Stimulated activated CD8-positive, alpha-beta memory T cell treated with anti-CD3 and anti-CD28 coated beads, Interleukin-7, amount 100 ng/mL, for 1 hour (primary cell): Measurements from ENCODE around the gene SLCO3A1.

Source experiments
- DNase-seq, 2 donors: peaks; one replicate each; pipeline ENCODE4 v3.0.0-alpha.2; 2020; ENCODE audit warnings: low read depth in 2 of 2

Gene SLCO3A1

DNA sequence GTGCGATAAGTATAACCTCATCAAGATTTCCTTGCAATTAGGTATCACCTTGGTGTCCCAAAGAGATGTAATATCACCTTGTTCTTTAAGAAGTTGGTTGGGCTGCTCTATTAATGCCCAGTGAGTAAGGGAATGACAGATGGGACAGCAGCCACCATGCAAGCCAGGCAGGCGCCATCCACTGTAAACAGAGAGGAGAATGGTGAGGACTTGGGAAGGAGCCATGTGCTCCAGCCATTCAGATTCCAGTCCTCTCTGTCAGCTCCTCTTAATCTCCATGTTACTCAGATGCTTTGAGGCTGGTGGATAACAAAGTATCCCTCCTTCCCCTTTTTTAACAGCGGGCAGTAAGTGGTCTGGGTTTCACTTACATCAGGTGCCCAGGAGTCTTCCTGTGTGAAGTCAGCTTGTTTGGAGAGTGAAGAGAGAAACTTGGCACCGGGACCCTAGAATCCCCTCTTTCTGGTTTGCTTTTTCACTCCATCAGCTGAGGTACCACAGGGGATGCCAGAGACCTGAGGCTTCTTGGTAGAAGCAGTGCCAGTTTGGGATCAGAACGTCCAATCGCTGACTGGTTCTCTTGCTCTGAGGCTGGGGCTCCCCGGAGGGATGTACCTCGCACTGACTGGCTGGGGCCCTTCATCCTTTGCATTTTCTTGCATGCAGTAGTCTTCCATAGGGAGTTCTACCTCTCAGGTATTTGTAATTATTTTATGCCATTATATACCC lies 29.5 kb downstream of the SLCO3A1 start:
- no peak for DNase-seq

- DNase-seq = no peak
These were observed 31.1 kb downstream of the SLCO3A1 start for GRCh38 chr15:91884606-91885005.

- DNase-seq = no peak
These were observed 31.5 kb downstream of the SLCO3A1 start for GRCh38 chr15:91885054-91885453.

DNA sequence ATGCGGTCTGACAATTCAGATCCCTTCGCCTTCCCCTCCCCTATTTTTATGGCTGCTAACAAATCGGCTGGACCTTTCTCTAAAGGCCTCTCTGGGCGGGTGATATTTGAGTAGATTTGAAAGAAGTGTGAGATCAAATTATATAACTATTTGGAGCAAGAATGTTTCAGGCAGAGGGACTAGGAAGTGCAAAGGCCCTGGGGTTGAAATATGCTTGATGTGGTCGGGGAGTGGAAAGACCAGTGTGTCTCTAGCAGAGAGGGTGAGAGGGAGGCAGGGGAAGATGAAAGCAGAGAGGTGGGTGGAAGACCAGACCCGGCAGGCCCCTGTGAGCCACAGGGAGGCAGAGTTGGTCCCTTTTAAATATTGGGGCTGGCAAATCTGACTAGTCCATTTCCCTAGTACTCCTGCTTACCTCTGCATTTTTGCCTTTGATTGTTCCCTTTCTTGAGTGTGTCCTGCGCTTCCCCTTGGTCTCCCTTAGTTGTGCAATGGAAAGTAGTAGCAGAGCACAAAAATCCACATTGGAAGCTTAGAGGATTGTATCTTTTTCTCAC lies 32.3 kb downstream of the SLCO3A1 start:
- DNase-seq = no peak

DNA sequence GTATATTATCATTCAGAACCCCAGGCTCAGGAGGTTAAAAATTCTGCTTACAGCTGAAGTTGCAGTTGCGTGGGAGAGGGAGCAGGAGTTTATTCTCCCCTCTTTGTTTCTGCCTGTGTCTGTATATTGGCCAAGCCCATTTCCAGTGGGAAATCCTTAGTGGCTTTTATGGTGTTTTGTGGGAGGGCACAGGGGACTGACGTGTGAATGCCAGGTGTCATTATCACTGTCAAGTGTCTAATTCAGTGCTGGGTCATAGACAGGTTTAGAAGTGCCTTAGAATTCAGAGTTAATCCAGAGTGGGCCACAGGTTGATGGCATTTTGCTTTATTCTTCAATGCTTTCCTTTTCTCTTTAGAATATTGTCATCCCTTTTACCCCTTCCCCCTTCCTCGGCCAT lies 33.4 kb downstream of the SLCO3A1 start:
- no peak for DNase-seq

GRCh38 chr15:91887321-91887720 lies 33.8 kb downstream of the SLCO3A1 start:
- DNase-seq = no peak

GRCh38 chr15:91887921-91888373 lies 34.4 kb downstream of the SLCO3A1 start:
- no peak for DNase-seq

DNA sequence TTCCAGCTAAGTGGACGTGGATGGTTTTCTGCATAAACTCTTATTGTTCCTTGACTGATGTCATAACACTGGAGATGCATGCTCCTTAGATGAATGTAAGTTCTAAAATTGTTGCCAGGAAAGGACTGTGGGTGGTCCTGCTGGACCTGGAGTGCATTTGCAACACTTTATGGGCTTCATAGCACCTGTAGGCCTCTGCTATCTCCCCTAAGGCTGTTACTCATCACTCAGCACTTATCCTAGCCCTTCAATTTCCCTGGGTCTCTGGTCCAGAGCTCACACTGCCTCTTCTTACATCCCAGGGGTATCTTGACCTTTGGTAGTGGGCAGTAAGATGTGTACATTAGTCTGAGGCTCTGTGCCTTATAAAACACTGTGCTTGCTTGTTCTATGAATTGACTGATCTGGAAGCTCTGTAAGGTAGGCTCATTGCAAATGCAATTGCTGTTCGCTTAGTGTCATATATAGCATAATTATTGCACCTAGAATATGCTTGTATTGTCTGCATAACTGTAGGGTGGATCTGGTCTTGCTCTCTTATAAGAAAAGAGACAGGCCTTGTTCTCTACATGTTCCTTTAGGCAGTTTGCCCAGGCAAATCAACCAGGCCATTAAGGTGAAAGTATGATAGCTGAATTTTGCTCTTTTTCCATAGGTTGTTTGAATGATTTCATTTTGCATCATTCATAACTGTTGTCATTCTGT lies 35.8 kb downstream of the SLCO3A1 start:
- no peak for DNase-seq

GRCh38 chr15:91890614-91891013 lies 37.1 kb downstream of the SLCO3A1 start:
- DNase-seq = no peak

GRCh38 chr15:91891101-91891500 lies 37.6 kb downstream of the SLCO3A1 start:
- DNase-seq = no peak

GRCh38 chr15:91891788-91892345 lies 38.4 kb downstream of the SLCO3A1 start:
- DNase-seq = no peak

DNA sequence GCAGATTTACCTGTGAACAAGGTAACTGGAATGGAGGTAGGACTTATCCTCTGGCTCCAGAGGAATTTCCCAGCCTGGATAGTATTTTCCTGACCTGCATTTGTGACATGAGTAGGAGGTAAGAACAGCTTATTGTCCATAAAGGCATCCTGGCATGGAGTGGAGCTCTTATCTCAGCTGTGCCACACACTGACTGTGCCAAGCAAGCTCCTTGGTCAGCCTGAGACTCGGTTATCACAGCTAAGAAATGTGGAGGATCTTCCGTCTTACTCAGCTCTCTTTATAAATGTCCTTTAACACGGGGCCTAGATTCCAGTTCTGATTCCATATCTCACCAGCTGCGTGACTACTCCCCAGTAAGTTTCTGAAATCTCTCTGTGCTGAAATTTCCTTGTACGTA lies 38.9 kb downstream of the SLCO3A1 start:
- DNase-seq = no peak

GRCh38 chr15:91894606-91895005 lies 41.1 kb downstream of the SLCO3A1 start:
- DNase-seq = no peak

DNA sequence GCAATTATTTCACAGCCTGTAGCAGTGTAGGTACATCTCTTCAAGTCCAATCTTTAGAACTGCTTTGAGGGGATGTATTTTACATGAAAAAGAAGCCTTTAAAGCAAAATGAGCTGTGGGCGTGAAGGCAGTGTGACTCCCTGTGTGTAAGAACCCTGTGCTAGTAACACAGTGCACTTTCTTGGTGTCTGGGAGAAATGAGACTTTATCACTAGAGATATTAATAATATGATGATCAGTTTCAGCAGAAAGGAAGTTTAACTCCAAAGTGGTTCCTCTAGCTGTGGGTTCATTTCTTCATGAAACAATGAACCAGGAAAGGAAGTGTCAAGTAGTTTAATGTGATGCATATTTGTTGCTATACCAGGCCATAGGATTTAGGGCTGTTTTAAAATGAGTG lies 41.5 kb downstream of the SLCO3A1 start:
- DNase-seq = no peak

- no peak for DNase-seq
These were observed 43.0 kb downstream of the SLCO3A1 start for GRCh38 chr15:91896341-91897055.

DNA sequence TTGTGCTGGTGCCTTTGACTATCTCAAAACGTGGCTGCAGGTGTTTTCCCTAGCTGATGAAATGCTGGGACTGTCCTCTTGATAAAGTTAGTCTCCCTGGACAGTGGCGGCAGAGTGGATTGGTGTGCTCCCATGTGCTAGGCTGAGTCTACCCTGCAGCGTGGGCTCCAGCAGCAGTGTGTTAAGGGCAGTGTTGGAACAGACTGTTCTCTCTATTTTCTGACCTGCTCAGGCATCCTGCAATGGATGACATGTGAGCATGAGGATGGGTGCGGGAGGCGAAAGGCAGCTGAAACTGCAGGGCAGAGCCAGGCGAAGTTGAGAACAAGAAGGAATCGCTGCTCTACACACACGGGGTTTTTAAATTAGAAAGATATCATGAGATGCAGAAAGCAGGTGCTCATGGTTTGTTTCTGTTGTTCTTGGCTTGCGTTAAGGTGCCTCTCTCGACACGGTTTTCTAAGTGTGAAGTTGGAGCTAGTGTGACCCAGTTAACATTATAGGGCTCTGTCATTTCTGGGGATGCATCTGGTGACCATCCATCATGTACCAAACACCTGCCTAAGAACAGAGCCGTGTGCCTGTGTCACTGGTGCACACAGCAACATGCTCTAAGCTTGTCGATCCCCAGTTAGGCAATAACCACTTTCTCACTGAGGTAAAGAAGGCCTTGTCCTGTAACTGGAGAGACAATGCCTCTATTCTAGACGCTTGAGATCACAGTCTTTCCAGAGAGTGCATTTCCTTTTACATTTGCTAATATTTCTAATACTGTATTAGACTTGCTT lies 44.3 kb downstream of the SLCO3A1 start:
- no peak for DNase-seq

DNA sequence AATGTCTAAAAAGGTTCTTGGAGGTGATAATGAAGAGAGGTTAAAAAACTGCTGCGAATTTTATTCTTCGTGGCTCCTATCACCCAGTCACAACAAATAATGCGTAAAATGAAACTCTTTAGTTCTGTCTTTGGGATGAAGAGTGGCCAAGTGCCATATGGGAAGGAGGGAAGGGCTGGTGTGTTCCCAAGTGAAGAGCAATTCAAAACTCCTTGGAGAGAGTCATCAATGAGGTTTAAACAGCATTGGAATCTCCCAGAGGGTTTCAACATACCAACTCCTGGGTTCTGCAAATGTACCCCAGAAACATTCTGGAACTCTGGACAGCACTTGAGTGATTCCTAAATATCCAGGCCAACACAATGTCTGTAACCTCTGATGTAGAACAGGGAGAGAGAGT lies 45.3 kb downstream of the SLCO3A1 start:
- no peak for DNase-seq

DNA sequence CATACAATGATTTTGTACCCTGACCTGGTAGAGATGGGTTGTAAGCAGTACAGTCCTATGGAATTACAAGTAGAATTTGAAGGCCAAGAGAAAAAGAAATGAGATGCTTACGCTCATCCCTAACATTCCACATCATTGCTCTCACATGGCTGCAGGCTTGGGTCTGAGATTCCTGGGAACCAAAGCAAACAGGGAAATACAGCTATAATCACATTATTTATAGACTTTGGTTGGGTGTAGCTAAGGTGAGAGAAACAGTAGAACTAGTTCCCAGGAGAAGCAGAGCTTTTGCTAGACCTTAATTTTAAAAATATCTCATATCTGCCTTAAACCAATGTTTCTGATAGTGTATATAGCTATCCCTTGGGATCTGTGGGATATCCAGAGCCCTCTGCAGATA lies 51.4 kb downstream of the SLCO3A1 start:
- DNase-seq = no peak

GRCh38 chr15:91908391-91908790 lies 54.9 kb downstream of the SLCO3A1 start:
- DNase-seq = no peak

- DNase-seq = no peak
These were observed 55.6 kb downstream of the SLCO3A1 start for GRCh38 chr15:91909111-91909510.

- no peak for DNase-seq
These were observed 56.1 kb downstream of the SLCO3A1 start for GRCh38 chr15:91909574-91909973.
